ENCODE measurements around the gene METTL24.
A peak's percentile ranks its signal among the peaks of the same experiment; 100 is the strongest.

METTL24 gene

DNA sequence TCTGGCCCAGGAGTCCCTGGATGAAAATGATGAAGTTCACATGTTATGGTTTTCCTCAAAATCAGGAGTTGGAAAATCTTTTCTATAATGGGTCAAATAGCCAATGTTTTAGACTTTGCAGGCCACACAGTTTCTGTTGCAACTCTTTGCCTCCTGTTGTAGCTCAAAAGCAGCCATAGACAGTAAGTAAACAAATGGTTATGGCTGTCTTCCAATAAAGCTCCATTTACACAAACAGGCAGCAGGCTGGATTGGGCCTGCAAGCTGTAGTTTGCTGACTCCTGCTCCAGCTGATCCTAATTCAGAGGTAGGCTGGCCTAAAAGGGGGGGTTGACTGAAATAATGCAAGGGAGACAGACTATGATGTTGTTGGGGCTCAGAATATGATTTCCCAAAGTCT, 33.0 kb downstream of the METTL24 start:
- peak; percentile 61 for ATAC-seq
- peak; percentile 37; the same call in 1 of the 2 replicates for TF ChIP-seq ISL1 (CRISPR knock-in tag; IDR thresholded peaks at IDR 0.05)
- TF ChIP-seq, protein P1, sequence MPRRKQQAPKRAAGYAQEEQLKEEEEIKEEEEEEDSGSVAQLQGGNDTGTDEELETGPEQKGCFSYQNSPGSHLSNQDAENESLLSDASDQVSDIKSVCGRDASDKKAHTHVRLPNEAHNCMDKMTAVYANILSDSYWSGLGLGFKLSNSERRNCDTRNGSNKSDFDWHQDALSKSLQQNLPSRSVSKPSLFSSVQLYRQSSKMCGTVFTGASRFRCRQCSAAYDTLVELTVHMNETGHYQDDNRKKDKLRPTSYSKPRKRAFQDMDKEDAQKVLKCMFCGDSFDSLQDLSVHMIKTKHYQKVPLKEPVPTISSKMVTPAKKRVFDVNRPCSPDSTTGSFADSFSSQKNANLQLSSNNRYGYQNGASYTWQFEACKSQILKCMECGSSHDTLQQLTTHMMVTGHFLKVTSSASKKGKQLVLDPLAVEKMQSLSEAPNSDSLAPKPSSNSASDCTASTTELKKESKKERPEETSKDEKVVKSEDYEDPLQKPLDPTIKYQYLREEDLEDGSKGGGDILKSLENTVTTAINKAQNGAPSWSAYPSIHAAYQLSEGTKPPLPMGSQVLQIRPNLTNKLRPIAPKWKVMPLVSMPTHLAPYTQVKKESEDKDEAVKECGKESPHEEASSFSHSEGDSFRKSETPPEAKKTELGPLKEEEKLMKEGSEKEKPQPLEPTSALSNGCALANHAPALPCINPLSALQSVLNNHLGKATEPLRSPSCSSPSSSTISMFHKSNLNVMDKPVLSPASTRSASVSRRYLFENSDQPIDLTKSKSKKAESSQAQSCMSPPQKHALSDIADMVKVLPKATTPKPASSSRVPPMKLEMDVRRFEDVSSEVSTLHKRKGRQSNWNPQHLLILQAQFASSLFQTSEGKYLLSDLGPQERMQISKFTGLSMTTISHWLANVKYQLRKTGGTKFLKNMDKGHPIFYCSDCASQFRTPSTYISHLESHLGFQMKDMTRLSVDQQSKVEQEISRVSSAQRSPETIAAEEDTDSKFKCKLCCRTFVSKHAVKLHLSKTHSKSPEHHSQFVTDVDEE (CRISPR knock-in tag; IDR thresholded peaks at IDR 0.05) = peak; percentile 54; the same call in 1 of the 2 replicates
- TF ChIP-seq ZFP30 (CRISPR knock-in tag; IDR thresholded peaks at IDR 0.05) = no peak
- no peak for TF ChIP-seq ZNF70 (CRISPR knock-in tag; IDR thresholded peaks at IDR 0.05)

DNA sequence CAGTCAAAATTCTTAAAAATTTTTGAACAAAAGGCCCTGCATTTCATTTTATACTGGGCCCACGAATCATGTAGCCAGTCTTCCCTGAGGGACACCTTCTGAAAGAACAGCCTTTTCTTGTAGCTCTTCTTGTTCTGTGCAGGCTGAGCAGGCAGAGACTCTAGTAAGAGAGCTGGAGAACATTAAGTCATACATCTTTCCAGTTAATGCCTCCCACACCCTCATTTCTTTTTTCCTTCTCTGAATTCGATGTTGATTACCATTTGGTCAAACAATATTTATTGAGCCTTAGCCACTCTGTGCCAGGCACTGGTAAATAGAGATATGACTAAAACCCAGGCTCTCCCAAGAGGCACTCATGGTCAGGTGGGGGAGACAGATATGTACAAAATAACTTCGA, 33.6 kb downstream of the METTL24 start:
- no peak for TF ChIP-seq ZNF565 (CRISPR knock-in tag; conservative IDR thresholded peaks at IDR 0.05; ENCODE audit: low read depth)
- no peak for TF ChIP-seq OSR1 (CRISPR knock-in tag; IDR thresholded peaks at IDR 0.05)
- TF ChIP-seq, protein P2, sequence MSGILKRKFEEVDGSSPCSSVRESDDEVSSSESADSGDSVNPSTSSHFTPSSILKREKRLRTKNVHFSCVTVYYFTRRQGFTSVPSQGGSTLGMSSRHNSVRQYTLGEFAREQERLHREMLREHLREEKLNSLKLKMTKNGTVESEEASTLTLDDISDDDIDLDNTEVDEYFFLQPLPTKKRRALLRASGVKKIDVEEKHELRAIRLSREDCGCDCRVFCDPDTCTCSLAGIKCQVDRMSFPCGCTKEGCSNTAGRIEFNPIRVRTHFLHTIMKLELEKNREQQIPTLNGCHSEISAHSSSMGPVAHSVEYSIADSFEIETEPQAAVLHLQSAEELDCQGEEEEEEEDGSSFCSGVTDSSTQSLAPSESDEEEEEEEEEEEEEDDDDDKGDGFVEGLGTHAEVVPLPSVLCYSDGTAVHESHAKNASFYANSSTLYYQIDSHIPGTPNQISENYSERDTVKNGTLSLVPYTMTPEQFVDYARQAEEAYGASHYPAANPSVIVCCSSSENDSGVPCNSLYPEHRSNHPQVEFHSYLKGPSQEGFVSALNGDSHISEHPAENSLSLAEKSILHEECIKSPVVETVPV (CRISPR knock-in tag; IDR thresholded peaks at IDR 0.05) = no peak
- ATAC-seq = no peak

DNA sequence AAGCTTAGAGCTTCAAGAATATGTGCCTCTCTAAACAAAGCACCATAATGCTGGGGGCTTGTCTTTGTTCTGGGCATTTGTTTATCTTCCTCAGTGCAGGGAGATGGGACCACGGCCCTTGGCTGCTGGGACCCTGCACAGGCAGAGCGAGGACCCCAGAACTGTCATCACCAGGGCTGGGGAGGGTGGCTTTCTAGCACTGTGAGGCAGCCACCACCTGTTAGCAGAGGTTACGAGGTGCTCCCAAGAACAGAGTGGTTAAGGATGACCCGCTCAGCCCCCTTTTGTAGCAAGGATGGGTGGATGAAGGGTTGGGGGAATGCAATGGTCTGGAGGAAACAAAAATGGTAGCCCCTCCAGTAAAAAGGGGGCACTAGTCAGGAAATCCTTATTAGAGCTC, 34.9 kb downstream of the METTL24 start:
- TF ChIP-seq ZFP3 (CRISPR knock-in tag; IDR thresholded peaks at IDR 0.05) = no peak
- TF ChIP-seq, protein P2 (CRISPR knock-in tag; IDR thresholded peaks at IDR 0.05) = no peak
- TF ChIP-seq RARB (CRISPR knock-in tag; IDR thresholded peaks at IDR 0.05) = no peak
- no peak for TF ChIP-seq TCF4 (CRISPR knock-in tag; IDR thresholded peaks at IDR 0.05; ENCODE audit: borderline replicate concordance)
- TF ChIP-seq ESRRG (CRISPR knock-in tag; IDR thresholded peaks at IDR 0.05) = no peak
- TF ChIP-seq ARNTL (CRISPR knock-in tag; IDR thresholded peaks at IDR 0.05; ENCODE audit: borderline replicate concordance, low read depth) = no peak
- no peak for TF ChIP-seq TOX (CRISPR knock-in tag; IDR thresholded peaks at IDR 0.05; ENCODE audit: borderline replicate concordance)
- no peak for TF ChIP-seq ZC3H10 (CRISPR knock-in tag; IDR thresholded peaks at IDR 0.05)
- TF ChIP-seq ISL1 (CRISPR knock-in tag; IDR thresholded peaks at IDR 0.05) = no peak
- TF ChIP-seq, protein P3, sequence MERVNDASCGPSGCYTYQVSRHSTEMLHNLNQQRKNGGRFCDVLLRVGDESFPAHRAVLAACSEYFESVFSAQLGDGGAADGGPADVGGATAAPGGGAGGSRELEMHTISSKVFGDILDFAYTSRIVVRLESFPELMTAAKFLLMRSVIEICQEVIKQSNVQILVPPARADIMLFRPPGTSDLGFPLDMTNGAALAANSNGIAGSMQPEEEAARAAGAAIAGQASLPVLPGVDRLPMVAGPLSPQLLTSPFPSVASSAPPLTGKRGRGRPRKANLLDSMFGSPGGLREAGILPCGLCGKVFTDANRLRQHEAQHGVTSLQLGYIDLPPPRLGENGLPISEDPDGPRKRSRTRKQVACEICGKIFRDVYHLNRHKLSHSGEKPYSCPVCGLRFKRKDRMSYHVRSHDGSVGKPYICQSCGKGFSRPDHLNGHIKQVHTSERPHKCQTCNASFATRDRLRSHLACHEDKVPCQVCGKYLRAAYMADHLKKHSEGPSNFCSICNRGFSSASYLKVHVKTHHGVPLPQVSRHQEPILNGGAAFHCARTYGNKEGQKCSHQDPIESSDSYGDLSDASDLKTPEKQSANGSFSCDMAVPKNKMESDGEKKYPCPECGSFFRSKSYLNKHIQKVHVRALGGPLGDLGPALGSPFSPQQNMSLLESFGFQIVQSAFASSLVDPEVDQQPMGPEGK (CRISPR knock-in tag; IDR thresholded peaks at IDR 0.05; ENCODE audit: borderline replicate concordance) = no peak
- no peak for TF ChIP-seq SNAI2 (CRISPR knock-in tag; IDR thresholded peaks at IDR 0.05)
- TF ChIP-seq, protein P4, sequence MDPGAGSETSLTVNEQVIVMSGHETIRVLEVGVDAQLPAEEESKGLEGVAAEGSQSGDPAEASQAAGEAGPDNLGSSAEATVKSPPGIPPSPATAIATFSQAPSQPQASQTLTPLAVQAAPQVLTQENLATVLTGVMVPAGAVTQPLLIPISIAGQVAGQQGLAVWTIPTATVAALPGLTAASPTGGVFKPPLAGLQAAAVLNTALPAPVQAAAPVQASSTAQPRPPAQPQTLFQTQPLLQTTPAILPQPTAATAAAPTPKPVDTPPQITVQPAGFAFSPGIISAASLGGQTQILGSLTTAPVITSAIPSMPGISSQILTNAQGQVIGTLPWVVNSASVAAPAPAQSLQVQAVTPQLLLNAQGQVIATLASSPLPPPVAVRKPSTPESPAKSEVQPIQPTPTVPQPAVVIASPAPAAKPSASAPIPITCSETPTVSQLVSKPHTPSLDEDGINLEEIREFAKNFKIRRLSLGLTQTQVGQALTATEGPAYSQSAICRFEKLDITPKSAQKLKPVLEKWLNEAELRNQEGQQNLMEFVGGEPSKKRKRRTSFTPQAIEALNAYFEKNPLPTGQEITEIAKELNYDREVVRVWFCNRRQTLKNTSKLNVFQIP (CRISPR knock-in tag; IDR thresholded peaks at IDR 0.05; ENCODE audit: borderline replicate concordance, low read depth) = no peak
- TF ChIP-seq PPARA (CRISPR knock-in tag; IDR thresholded peaks at IDR 0.05; ENCODE audit: borderline replicate concordance) = no peak
- TF ChIP-seq, protein P1 (CRISPR knock-in tag; IDR thresholded peaks at IDR 0.05) = no peak
- TF ChIP-seq OSR1 (CRISPR knock-in tag; IDR thresholded peaks at IDR 0.05) = no peak
- ATAC-seq = no peak

Data from SK-N-SH treated with all-trans-retinoic acid at 6 μM for 48 hours (cell line).